Measurements from ENCODE around the gene SNTB2.
A peak's percentile ranks its signal among the peaks of the same experiment; 100 is the strongest.
"Not testable (repeated sequence)": the region's sequence is repeated elsewhere in the genome, so short reads cannot be mapped to it uniquely, and the experiment has no call there.

The SNTB2 gene

GRCh38 chr16:69286941-69287713, 100.2 kb downstream of the SNTB2 start:
- DNase-seq (ENCODE audit: low spot score): peak; percentile 64

DNA sequence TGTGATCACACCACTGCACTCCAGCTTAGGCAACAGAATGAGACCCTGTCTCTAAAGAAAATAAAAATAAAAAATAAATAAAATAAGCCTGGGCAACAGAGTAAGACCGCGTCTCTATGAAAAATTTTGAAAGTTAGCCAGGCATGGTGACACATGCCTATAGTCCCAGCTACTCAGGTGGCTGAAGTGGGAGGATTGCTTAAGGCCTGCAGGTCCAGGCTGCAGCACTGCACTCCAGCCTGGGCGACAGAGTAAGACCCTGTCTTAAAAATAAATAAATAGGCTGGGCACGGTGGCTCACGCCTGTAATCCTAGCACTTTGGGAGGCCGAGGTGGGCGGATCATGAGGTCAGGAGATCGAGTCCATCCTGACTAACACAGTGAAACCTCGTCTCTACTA, 104.7 kb downstream of the SNTB2 start:
- not testable (repeated sequence) for DNase-seq (ENCODE audit: low spot score)

- DNase-seq (ENCODE audit: low spot score): no peak
These were observed 106.4 kb downstream of the SNTB2 start for GRCh38 chr16:69293401-69293800.

DNA sequence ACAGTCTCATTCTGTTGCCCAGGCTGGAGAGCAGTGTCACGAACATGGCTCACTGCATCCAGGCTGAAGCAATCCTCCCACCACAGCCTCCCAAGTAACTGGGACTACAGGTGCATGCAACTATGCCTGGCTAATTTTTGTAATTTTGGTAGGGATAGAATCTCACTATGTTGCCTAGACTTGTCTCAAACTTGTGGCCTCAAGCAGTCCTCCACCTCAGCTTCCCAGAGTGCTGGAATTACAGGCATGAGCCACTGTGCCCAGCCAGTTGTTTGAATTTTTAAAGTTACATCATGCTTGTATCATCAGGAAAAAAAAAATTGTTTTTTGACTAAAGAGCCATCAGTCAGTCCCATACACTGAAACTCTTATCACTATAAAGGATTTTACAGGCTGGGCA, 107.1 kb downstream of the SNTB2 start:
- no peak for DNase-seq (ENCODE audit: low spot score)

GRCh38 chr16:69296771-69297170, 109.8 kb downstream of the SNTB2 start:
- not testable (repeated sequence) for DNase-seq (ENCODE audit: low spot score)

DNA sequence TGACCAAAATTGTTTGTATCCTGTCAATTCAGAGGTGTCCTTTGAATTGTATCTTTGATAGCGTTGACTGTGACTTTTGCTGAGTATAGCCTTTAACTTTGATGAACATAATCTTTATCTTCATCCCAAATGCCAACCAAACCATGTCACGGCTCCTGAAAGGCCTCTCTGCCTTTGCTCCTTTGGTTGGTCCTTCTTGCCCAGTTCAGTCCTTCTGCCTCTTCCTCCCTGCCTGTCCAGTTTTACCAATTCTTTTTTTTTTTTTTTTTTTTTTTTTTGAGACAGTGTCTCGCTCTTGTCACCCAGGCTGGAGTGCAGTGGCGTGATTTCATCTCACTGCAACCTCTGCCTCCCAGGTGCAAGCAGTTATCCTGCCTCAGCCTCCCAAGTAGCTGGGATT, 111.3 kb downstream of the SNTB2 start:
- DNase-seq (ENCODE audit: low spot score): no peak

GRCh38 chr16:69301187-69301586, 114.2 kb downstream of the SNTB2 start:
- DNase-seq (ENCODE audit: low spot score): no peak

DNA sequence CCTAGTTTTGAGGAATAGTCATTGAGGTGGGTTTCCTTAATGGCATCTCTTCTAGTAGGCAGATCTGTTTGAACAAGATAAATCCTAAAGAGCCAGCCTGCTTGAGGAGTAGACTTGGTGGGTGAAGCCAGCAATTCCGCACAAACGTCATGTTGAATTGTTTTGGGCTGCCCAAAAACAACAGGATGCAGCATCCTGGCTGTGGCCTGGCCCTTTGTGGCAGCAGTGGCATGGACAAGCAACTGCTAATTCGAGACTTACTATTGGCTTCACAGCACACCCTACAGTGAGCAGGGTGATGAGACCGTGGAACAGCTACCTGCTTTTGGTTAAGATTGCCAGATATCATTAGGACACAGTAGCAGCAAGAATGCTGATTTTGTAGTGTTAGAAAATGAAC, 114.9 kb downstream of the SNTB2 start:
- no peak for DNase-seq (ENCODE audit: low spot score)

- no peak for DNase-seq (ENCODE audit: low spot score)
These were observed 115.3 kb downstream of the SNTB2 start for GRCh38 chr16:69302301-69302700.

DNA sequence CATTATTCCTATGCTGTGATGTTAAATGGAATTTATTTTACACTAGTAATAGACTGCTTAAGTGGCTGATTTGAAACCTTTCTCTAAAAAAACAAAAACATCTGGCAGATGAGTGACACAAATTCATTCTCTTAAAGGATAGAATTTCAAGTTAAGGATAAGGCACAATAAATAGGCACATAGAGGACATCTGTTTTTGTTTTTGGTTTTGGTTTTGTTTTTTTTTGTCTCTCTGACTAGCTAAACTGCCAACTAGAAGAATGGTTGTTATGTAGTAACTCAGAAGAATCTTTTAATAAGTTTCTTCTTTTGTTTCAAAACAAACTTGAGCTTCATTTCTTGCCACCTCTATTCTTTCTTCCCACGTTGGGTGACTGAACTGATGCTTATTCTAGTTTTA, 119.1 kb downstream of the SNTB2 start:
- DNase-seq (ENCODE audit: low spot score): no peak

GRCh38 chr16:69307091-69307490, 120.1 kb downstream of the SNTB2 start:
- no peak for DNase-seq (ENCODE audit: low spot score)

DNA sequence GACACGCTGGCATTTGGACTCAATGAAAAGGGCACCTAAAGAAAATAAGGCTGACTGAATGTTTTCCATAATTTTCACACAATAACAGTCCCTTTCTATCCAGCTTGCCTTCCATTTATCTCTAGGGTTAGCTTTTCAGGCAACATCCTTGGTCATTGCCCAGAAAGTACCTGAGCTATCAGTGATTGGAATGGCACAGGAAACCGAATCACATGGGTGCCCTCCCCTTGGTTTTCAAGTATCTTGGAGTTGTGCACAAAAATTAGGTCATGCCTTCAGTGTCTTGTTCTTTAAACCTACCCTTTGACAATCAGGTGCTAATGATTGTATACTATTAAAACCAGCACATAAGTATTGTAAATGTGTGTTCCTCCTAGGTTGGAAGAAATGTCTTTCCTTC, 120.9 kb downstream of the SNTB2 start:
- no peak for DNase-seq (ENCODE audit: low spot score)

GRCh38 chr16:69309316-69309715, 122.4 kb downstream of the SNTB2 start:
- DNase-seq (ENCODE audit: low spot score): no peak

GRCh38 chr16:69310653-69311532, 123.9 kb downstream of the SNTB2 start, which contains the start of gene VPS4A:
Gene VPS4A (plus strand): TSS chr16:69311350. CDS start chr16:69311512, 162 bp downstream.
- peak; percentile 93 for DNase-seq (ENCODE audit: low spot score)

DNA sequence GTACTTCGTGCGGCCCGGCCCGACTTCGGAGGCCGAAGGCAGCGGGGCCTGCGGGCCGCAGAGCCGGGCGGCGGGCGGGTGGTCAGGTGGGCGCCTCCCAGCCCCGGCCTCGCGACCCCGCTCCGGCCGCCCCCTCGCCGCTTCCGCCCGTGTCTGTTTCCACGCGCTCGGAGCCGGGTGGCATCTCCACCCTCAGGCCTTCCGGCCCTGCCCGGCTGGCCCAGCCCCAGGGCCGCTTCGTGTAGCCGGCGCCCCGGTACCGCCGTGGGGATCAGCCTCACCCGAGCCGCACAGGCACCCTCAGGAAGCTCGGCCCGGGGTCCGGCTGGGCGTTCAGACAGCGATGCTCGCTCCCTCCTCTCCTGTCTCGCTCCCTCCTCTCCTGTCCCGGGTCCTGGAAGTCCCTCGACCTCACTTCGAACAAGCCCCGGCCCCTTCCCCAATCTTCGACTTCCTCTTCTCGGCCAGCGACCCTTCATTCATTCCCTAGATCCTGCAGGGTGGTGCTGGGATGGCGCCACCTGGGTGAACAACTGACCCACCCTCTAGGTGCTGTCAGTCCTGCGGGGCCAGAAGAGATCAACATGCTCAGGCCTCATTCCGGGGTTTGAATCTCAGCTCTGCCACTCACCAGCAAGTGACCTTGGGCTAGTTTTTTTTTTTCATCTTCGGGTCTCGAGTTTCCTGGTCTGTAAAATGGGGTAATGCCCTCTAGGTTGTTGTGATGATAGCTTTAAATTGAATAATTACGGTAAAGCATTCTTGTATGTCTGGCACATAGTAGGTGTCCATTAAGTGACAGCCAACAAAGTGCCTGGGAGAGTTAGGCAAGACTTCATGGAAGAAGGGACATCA, 124.8 kb downstream of the SNTB2 start:
- peak; percentile 16 for DNase-seq (ENCODE audit: low spot score)

DNA sequence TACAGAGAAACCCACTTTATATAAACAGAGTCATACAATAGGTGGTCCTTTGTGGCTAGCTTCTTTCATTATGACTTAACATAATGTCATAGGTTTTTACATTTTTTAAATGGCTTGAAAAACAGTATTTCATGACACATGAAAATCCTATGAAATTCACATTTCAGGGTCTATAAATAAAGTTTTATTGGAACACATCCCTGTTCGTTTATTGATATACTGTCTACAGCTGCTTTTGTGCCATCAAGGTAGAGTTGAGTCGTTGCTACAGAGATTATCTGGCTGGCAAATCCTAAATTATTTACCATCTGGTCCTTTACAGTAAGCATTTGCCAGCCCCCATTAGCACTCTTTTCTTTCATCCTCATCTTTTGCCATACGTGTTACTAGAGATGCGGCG, 126.5 kb downstream of the SNTB2 start:
- no peak for DNase-seq (ENCODE audit: low spot score)

DNA sequence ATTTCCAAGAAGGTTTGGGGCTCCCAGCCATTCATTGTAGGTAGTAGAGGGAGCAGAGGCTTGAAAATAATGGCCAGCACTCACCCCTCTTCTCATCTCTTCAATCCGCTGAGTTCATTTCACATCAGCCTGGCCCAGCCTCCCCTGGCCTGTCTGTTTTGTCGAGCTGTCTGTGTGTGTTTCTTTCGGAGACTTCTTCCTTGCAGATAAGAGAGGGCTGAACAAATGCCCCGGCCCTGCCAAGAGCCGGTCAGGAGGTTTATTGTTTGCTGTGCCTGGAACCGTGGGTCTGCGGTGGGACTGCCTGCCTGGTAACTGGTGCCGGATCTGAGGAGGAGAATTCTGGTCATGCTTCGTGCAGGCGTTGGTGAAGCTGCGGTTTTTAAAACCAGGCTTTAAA, 127.6 kb downstream of the SNTB2 start:
- no peak for DNase-seq (ENCODE audit: low spot score)

- DNase-seq (ENCODE audit: low spot score): no peak
These were observed 128.7 kb downstream of the SNTB2 start for GRCh38 chr16:69315486-69316311.

GRCh38 chr16:69316595-69317034, 129.7 kb downstream of the SNTB2 start:
- DNase-seq (ENCODE audit: low spot score): no peak

GRCh38 chr16:69318177-69318910, 131.4 kb downstream of the SNTB2 start:
- no peak for DNase-seq (ENCODE audit: low spot score)

- DNase-seq (ENCODE audit: low spot score): no peak
These were observed 131.9 kb downstream of the SNTB2 start for GRCh38 chr16:69318911-69319289.

Data from kidney capillary endothelial cell (primary cell).